Stimulated activated naive B cell treated with anti-CD40 and anti-IgM and Interleukin-4, amounts not matched to agents 10 μg/mL and 1 μg/mL and 100 μg/mL, for 72 hours (primary cell): ENCODE measurements around the gene UPF3B.
A peak's percentile ranks its signal among the peaks of the same experiment; 100 is the strongest.

Experiments
- ATAC-seq, 2 donors: fragments of 150-1000 bp; cut with Tn5 transposase; replicated peaks; 2 replicates each; pipeline ENCODE4 v1.10.0; 2021; ENCODE audit warnings: moderate library complexity in 1 of 2
- DNase-seq: peaks from one replicate; pipeline ENCODE4 v3.0.0; 2021
- H3K27ac Mint-ChIP-seq: one replicate; pipeline ENCODE4 v1.8.0; 2022; ENCODE audit warnings: mild to moderate bottlenecking, mixed read lengths
- H3K27me3 Mint-ChIP-seq, 2 donors: one replicate each; pipeline ENCODE4 v1.8.0; 2022; ENCODE audit warnings: mixed read lengths in 2 of 2
- H3K36me3 Mint-ChIP-seq, 2 donors: one replicate each; pipeline ENCODE4 v1.8.0; 2022; ENCODE audit warnings: mixed read lengths in 2 of 2, mild to moderate bottlenecking in 1 of 2
- H3K4me1 Mint-ChIP-seq, 2 donors: one replicate each; pipeline ENCODE4 v1.8.0; 2022; ENCODE audit warnings: mixed read lengths in 2 of 2, mild to moderate bottlenecking in 1 of 2
- H3K4me3 Mint-ChIP-seq, 2 donors: one replicate each; pipeline ENCODE4 v1.8.0; 2022; ENCODE audit warnings: mild to moderate bottlenecking in 2 of 2, mixed read lengths in 2 of 2, moderate library complexity in 1 of 2
- H3K9me3 Mint-ChIP-seq, 2 donors: one replicate each; pipeline ENCODE4 v1.8.0; 2022; ENCODE audit warnings: mixed read lengths in 2 of 2, mild to moderate bottlenecking in 1 of 2

Gene UPF3B

DNA sequence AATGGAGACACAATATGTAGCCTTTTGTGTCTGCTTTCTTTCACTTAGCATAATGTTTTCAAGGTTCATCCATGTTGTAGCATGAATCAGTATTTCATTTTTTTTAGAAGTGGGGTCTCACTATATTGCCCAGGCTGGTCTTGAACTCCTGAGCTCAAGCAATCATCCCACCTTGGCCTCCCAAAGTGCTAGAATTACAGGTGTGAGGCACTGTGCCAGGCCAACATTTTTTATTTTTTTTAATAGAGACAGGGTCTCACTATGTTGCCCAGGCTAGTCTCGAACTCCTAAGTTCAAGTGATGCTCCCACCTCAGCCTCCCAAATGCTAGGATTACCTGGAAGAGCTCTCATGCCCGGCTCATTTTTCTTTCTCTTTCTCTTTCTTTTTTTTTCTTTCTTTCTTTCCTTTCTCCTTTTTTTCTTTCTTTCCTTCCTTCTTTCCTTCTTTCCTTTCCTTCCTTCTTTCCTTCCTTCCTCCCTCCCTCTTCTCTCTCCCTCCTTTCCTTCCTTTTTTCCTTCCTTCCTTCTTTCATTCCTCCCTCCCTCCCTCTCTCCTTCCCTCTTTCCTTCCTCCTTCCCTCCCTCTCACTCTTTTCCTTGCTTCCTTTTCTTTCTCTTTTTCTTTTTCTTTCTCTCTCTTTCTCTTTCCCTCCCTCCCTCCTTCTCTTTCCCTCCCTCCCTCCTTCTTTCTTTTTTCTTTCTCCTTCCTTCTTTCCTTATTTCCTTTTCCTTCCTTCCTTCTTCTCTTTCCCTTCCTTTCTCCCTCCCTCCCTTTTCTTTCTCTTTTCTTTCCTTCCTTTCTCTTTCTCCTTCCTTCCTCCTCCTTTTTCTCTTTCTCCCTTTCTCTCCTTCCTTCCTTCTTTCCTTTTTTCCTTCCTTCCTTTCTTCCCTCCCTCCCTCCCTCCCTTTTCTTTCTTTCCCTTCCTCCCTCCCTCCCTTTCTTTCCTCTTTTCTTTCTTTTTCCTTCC is 51.2 kb downstream of the UPF3B start:
- H3K4me3 Mint-ChIP-seq = no peak overlapping the region
- ATAC-seq (no peak), DNase-seq (no peak)
- peaks cover 7 to 9% of the 10 kb centered on the region in 2 donors for H3K36me3 Mint-ChIP-seq
- no peaks in the 10 kb centered on the region for H3K27me3 Mint-ChIP-seq
- no peak overlapping the region for H3K27ac Mint-ChIP-seq
- no peaks in the 10 kb centered on the region for H3K4me1 Mint-ChIP-seq
- H3K9me3 Mint-ChIP-seq = no peaks in the 10 kb centered on the region

DNA sequence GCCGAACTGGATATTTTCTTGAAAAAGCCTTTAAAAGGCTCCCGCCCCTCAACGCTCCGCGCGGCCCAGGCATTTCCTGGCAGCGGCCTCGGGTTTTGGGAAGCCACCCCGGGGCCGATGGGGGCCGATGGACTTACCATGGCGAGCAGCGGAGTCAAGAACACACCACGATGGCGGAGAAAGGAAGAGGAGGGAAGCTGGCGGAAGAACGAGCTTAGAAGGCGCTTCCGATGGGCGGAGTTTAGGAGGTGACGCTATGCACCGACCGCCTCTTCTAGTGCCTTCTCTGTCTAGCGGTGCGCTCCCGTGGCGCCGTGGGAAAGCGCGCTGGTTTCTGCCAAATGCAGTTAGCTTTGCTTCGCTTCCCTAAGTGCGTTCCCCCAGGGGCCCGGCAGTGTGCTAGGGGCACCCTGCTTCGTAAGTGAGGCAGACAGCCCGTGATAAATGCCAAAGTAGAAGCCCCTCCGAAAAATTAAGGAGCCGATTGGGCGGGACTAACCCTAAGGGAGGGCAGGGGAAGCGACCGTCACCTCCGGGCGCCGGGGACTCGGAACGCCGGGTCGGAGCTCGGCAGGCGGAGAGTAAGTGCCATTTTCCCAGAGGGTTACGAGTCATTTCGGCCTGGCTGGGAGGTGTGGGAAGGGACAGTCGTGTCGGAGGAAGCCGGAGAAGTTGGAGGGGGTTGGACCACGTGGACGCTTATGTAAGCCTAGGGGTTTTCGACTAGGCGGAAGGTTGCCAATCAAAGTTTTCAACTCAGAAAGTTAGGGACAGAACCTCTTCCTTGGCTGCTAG is 61.1 kb downstream of the UPF3B start, which contains the start of gene RPL39:
RPL39 (minus strand) TSS at position 194 of the 795 bp plus-strand sequence; CDS start at position 140, 54 bp downstream.
- Mint-ChIP-seq H3K27me3 (no peaks in the 10 kb centered on the region), H3K27ac (peak within 1 kb of the TSS; percentile 98), H3K9me3 (no peaks in the 10 kb centered on the region), H3K4me3 (peak within 1 kb of the TSS; percentile 92 to 96), H3K36me3 (peaks cover 11 to 29% of the 10 kb centered on the region in 2 donors), H3K4me1 (peaks cover 6 to 17% of the 10 kb centered on the region in 2 donors)
- peak; percentile 92 to 93 for ATAC-seq
- peak; percentile 73 for DNase-seq

DNA sequence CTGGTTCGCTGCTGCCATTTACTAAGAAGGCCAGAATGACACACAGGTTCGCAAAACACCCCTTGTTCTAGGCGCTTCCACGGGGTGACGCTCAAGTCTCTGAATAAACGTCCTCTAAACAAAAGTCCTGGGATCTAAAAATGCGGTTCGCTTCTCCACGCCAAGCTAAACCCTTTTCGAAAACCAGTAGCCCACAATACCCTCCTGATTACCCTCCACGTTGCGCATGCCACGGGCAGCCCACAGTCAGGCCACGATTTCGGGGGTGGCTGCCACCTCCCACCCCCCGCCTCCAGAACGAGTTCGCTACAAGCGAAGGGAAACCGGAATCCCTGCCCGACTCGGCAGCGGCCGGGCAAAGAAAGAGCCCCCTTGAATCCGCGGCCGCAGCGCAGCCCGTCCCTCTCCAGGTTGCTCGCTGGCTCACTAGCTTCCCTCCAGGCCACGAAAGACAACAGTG is 61.8 kb downstream of the UPF3B start:
- Mint-ChIP-seq H3K36me3 (peaks cover 11 to 29% of the 10 kb centered on the region in 2 donors), H3K4me3 (peak overlapping the region; percentile 92 to 96), H3K9me3 (no peaks in the 10 kb centered on the region), H3K27me3 (no peaks in the 10 kb centered on the region), H3K4me1 (peaks cover 6 to 21% of the 10 kb centered on the region in 2 donors), H3K27ac (peak overlapping the region; percentile 98)
- peak; percentile 7 for DNase-seq
- peak; percentile 14 to 35 for ATAC-seq

DNA sequence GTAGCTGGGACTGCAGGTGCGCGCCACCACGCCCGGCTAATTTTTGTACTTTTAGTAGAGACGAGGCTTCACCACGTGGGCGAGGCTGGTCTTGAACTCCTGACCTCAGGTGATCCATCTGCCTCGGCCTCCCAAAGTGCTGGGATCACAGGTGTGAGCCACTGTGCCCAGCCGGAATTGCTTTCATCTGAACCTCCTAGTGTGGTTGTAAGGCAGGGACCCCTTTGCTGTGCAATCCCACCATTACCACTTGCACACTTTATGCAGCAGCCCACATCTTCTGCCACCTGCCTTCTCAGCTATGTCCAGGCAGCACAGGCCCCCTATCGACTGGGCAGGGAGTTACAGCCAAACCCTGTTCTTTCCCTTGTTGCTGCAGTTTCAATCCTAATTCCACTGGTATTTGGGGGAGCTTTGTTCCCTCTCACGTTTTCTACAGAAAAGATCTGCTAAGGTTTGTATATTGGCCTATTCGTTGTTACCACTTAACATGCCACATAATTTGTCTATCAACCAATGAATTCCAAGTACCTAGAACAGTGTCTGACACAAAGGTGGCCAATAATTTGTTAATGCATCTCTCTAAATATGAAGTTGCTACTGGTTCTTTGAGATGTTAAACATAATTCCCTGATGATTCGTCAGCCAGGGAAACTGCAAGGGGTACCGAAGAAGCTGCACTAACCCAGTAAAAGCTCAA is 67.9 kb downstream of the UPF3B start:
- Mint-ChIP-seq H3K27me3 (peaks cover 0 to 7% of the 10 kb centered on the region in 2 donors), H3K36me3 (peaks cover 19 to 35% of the 10 kb centered on the region in 2 donors)

More for the DNA sequence above, 67.9 kb downstream of the UPF3B start:
- Mint-ChIP-seq H3K9me3 (no peaks in the 10 kb centered on the region), H3K4me3 (peak overlapping the region in 1 of 2 donors; percentile 12), H3K27ac (peak overlapping the region; percentile 59), H3K4me1 (peaks cover 12 to 43% of the 10 kb centered on the region in 2 donors)
- DNase-seq = peak; percentile 15
- ATAC-seq = peak; percentile 54 to 58
